Colonic mucosa (tissue), 4 donors: ENCODE data around the gene SMARCB1. TPM values are rescaled to one million over a fixed set of nuclear protein-coding genes. Genes with fewer than 3 reads are reported as not detected.

ENCODE experiments used
- DNase-seq: peaks from one replicate; pipeline ENCODE4 v3.0.0-alpha.2; 2020
- H3K27ac ChIP-seq: fragments of 200-600 bp; one replicate; pipeline ENCODE4 v1.8.0; 2021
- H3K27me3 ChIP-seq: fragments of 200-600 bp; one replicate; pipeline ENCODE4 v1.8.0; 2021
- H3K36me3 ChIP-seq: fragments of 200-600 bp; one replicate; pipeline ENCODE4 v1.8.0; 2021
- H3K4me1 ChIP-seq: fragments of 200-600 bp; one replicate; pipeline ENCODE4 v1.8.0; 2021; ENCODE audit warnings: mild to moderate bottlenecking
- H3K4me3 ChIP-seq: fragments of 200-600 bp; one replicate; pipeline ENCODE4 v1.8.0; 2021
- H3K9ac ChIP-seq, 2 donors: one replicate each; pipeline ENCODE4 v1.7.0; 2013; ENCODE audit warnings: control low read depth in 2 of 2, low read depth in 2 of 2, low read length in 2 of 2
- H3K9me3 ChIP-seq: fragments of 200-600 bp; one replicate; pipeline ENCODE4 v1.8.0; 2021
- intact Hi-C: fragments of 100-400 bp; cut with DNase I; formaldehyde crosslinking; loops from one replicate; pipeline ENCODE4 v1.14.1; 2022
- total RNA-seq, 2 donors: library from RNA; stranded (reverse); fragmentation: NEBNext Ultra II Directional in 1 of 2; extraction: Animal tissue kit (Norgen Biotek cat#: 25700) in 1 of 2; gene quantifications; one replicate each; pipeline ENCODE4 v1.2.1, GENCODE V29; 2021
- TF ChIP-seq, protein P1 (sequence below): fragments of 200-600 bp; IDR thresholded peaks from one replicate; pipeline ENCODE4 v1.8.0; 2022; ENCODE audit warnings: antibody characterized with exemption, mild to moderate bottlenecking
- donor health status: healthy.
- donor health status: DM: no; HTN: no; CAD: no.
- donor health status: DM: no; HTN: no; CAD: no.

SMARCB1 gene
- total RNA-seq, 2 donors from 2014 or later = 77.8 to 96.0 TPM

DNA sequence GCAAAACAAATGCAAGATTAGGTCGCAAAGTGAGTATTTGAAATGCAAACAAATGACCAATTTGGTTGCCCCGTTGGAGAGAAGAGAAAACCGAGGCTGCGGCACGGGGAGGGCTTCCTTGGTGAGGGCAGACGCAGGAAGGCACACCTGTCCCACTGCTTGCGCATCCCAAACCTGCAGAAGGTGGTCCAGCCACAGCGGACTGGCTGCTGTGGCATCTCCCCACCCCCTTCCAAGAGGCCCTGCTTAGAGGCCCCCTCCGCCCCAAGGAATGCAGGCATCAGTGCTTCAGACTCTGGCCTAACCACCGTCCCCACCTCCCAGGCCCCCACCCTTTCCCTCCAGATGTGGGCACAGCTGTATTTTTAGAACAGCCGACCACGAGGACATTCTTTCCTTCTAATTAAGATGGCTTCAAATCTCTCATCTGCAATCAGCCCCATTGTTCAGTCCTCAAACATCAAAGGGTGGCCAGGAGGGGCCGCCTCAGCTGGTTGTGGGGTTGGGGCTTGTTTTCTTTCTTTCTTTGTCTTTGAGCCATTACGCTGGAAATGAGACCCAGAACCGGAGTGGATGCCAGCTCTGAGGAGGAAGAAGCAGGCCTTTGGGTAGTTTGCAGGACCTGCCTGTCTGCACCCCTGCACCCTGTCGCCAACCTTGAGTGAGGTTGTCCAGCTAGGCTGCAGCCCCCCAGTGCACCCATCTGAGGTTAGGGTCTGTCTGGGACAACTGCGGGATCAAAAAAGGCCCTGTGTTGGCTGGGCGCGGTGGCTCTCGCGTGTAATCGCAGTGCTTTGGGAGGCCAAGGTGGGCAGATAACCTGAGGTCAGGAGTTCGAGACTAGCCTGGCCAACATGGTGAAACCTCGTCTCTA, 61.5 kb downstream of the SMARCB1 start:
- H3K4me1 ChIP-seq = peaks cover 9% of the 10 kb centered on the region
- TF ChIP-seq, protein P1, sequence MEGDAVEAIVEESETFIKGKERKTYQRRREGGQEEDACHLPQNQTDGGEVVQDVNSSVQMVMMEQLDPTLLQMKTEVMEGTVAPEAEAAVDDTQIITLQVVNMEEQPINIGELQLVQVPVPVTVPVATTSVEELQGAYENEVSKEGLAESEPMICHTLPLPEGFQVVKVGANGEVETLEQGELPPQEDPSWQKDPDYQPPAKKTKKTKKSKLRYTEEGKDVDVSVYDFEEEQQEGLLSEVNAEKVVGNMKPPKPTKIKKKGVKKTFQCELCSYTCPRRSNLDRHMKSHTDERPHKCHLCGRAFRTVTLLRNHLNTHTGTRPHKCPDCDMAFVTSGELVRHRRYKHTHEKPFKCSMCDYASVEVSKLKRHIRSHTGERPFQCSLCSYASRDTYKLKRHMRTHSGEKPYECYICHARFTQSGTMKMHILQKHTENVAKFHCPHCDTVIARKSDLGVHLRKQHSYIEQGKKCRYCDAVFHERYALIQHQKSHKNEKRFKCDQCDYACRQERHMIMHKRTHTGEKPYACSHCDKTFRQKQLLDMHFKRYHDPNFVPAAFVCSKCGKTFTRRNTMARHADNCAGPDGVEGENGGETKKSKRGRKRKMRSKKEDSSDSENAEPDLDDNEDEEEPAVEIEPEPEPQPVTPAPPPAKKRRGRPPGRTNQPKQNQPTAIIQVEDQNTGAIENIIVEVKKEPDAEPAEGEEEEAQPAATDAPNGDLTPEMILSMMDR = no peak

DNA sequence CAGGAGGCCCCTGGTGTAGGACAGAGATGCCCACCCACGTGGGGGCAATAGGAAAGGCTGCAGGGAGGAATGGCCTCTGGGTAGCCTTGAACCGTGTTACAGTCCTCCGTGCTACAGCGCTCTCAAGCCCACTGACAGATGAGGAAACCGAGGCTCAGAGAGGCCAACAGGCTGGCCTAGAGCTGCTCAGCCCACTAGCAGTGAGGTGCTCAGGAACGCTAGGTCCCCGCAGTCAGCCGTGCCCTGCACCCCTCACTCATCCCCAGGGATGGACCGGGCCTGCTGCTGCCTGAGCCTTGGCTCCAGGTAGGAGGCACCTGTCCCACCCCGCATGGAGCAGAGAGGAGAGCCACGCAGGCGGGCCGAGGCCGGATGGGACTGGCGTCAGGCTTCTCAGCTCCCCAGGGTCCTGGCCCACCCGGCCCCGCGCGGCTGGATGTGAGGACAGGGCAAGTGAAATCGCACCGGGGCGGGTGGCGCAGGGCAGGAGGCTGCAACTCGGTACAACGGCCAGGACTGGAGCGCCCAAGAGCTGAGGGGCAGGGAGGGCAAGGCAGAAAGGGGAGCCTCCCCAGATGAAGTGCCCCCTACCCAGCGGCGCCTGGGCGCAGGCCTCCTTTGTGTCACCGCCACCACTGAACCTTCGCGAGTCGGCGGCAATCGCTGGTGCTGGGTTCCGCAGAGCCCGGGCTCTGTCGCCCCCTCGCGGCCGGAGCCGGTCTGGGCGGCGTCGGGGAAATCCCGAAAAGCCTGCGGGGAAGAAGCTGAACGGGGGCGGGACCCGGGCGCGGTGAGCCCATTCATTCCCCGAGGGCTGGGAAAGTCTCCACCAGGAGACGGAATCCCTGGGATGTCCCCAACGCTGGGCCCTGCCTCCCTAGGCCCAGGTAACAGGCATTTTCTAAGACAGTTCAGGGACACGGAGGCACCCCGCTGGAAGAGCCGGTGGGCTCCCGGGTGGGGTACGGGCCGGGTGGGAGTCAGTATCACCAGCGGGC, 62.5 kb downstream of the SMARCB1 start:
- Histone ChIP-seq H3K9ac (no peak overlapping the region), H3K4me3 (no peak overlapping the region), H3K9me3 (no peaks in the 10 kb centered on the region), H3K4me1 (peaks cover 9% of the 10 kb centered on the region), H3K27ac (no peak overlapping the region), H3K36me3 (no peaks in the 10 kb centered on the region), H3K27me3 (no peaks in the 10 kb centered on the region)
- TF ChIP-seq, protein P1 = peak; percentile 99
- DNase-seq = peak; percentile 88
- intact Hi-C loops = loop anchor here (5.0 kb wide), 2 partner anchors 82 to 307 kb away; partner anchors contain the start of gene CHCHD10

More for the DNA sequence above, 61.5 kb downstream of the SMARCB1 start:
- Histone ChIP-seq H3K9ac (no peak overlapping the region), H3K27me3 (no peaks in the 10 kb centered on the region), H3K4me3 (no peak overlapping the region), H3K36me3 (no peaks in the 10 kb centered on the region), H3K27ac (no peak overlapping the region), H3K9me3 (no peaks in the 10 kb centered on the region)
- intact Hi-C loops = loop anchor here (5.0 kb wide), 2 partner anchors 81 to 306 kb away; partner anchors contain the start of gene CHCHD10
- no peak for DNase-seq

DNA sequence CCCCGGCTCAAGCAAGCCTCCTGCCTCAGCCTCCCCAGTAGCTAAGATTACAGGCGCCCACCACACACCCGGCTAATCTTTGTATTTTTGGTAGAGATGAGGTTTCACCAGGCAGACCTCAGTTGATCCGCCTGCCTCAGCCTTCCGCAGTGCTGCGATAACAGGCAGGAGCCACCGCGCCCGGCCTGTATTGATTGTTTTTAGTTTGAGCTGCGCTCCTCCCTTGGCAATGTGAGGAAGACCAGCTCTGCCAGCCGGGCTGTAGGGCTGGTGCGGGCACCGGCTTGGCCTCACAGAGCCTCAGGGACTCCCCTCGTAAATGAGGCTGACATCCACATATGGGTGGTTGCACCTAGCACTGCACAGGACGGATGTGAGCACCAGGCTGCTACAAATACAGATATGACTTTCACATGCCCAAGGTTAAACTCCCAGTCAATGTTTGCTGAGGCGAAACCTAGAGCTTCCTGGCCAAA, 63.4 kb downstream of the SMARCB1 start:
- no peaks in the 10 kb centered on the region for H3K9me3 ChIP-seq
- H3K27ac ChIP-seq = no peak overlapping the region
- no peaks in the 10 kb centered on the region for H3K27me3 ChIP-seq
- no peaks in the 10 kb centered on the region for H3K36me3 ChIP-seq
- no peak for DNase-seq
- intact Hi-C loops = no loop called here
- no peak overlapping the region for H3K4me3 ChIP-seq
- TF ChIP-seq, protein P1 = no peak
- peaks cover 9% of the 10 kb centered on the region for H3K4me1 ChIP-seq
- H3K9ac ChIP-seq = no peak overlapping the region

DNA sequence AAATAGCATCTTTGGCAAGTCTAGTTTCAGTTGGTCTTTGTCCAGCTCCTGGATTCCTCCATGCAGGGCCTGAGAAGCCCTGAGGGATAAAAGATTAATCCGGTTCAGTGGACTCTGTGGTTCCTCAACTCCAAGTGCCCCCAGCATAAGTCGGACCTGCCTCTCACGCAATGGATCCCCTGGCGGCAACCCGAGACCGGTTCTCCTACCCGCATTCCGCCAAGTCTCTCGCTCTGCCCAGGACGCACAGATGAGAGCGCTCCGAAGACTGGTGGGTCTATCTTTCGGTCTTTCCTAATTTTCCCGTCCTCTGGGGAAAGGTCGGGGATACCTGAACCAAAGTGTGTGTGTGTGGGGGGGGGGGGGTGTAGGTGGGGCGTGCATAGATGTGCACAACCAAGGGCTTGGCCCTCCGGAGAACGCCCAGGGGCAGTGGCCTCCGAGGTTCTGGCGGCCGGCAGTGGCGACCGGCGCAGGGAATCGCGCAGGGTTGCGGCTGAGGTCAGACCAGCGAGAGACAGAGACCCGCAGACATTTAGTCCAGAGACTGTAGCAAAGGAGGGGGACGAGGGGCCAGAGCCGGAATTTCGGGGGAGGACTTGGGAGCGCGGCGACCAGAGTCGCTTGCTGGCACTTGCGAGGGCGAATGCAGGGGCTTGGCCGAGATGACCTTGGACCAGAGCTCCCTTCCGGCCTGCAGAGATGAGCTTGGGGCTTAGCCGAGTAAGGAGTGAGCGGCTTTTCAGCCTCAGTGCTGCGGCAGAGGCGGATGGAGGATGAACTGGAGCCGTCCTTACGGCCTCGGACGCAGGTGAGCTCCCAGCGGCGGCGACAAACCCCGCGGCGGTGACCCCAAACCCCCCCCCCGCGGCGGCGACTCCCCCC, 70.2 kb downstream of the SMARCB1 start:
- Histone ChIP-seq H3K27ac (peak overlapping the region; percentile 92), H3K27me3 (no peaks in the 10 kb centered on the region), H3K4me3 (peak overlapping the region; percentile 62), H3K9me3 (no peaks in the 10 kb centered on the region), H3K36me3 (no peaks in the 10 kb centered on the region), H3K9ac (peak overlapping the region; percentile 70 to 97), H3K4me1 (no peaks in the 10 kb centered on the region)
- intact Hi-C loops = no loop called here
- peak; percentile 57 for DNase-seq
- TF ChIP-seq, protein P1 = no peak
